ENCODE measurements around the gene NOP53. TPM values are rescaled to one million over a fixed set of nuclear protein-coding genes. Genes with fewer than 3 reads are reported as not detected.
"Not testable (repeated sequence)": the region's sequence is repeated elsewhere in the genome, so short reads cannot be mapped to it uniquely, and the experiment has no call there.

The NOP53 gene
- total and polyA plus RNA-seq, 7 donors, result 304 to 682 (median 560) TPM

DNA sequence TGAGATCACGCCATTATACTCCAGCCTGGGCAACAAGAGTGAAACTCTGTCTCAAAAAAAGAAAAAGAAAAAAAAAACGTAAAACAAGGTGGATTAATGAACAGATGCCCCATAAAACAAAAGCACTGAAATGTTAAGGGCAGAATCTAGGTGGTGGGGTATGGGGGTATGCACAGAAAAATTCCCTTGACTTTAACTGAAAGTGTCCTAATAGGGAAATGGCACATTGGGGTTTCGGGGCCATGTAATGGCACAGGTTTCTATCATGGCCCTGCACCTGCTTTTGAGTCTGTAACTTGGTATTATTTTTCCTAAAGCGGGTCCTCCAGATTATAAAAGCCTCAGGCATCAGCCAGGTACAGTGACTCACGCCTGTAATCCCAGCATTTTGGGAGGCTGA, 16.2 kb downstream of the NOP53 start:
- no peaks in the 10 kb centered on the region for H3K27me3 ChIP-seq
- H3K9me3 ChIP-seq, result no peaks in the 10 kb centered on the region
- 64 to 84% methylated on average over 5 of the region's 5 CpGs for WGBS, 2 donors
- intact Hi-C loops (cut with DNase I), result no loop called here
- no peak overlapping the region for H3K4me3 ChIP-seq
- H3K4me1 ChIP-seq, result peaks cover 0 to 7% (median 3%) of the 10 kb centered on the region in 4 donors
- TF ChIP-seq POLR2A (IDR thresholded peaks at IDR 0.05), result no peak
- TF ChIP-seq POLR2AphosphoS5 (IDR thresholded peaks at IDR 0.05), result no peak
- no peak for TF ChIP-seq EP300 (IDR thresholded peaks at IDR 0.05)
- TF ChIP-seq, protein P1, sequence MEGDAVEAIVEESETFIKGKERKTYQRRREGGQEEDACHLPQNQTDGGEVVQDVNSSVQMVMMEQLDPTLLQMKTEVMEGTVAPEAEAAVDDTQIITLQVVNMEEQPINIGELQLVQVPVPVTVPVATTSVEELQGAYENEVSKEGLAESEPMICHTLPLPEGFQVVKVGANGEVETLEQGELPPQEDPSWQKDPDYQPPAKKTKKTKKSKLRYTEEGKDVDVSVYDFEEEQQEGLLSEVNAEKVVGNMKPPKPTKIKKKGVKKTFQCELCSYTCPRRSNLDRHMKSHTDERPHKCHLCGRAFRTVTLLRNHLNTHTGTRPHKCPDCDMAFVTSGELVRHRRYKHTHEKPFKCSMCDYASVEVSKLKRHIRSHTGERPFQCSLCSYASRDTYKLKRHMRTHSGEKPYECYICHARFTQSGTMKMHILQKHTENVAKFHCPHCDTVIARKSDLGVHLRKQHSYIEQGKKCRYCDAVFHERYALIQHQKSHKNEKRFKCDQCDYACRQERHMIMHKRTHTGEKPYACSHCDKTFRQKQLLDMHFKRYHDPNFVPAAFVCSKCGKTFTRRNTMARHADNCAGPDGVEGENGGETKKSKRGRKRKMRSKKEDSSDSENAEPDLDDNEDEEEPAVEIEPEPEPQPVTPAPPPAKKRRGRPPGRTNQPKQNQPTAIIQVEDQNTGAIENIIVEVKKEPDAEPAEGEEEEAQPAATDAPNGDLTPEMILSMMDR (IDR thresholded peaks at IDR 0.05), result no peak
- peaks cover 10 to 34% (median 19%) of the 10 kb centered on the region in 4 donors for H3K36me3 ChIP-seq
- no peak overlapping the region for H3K27ac ChIP-seq
- no peak for DNase-seq

DNA sequence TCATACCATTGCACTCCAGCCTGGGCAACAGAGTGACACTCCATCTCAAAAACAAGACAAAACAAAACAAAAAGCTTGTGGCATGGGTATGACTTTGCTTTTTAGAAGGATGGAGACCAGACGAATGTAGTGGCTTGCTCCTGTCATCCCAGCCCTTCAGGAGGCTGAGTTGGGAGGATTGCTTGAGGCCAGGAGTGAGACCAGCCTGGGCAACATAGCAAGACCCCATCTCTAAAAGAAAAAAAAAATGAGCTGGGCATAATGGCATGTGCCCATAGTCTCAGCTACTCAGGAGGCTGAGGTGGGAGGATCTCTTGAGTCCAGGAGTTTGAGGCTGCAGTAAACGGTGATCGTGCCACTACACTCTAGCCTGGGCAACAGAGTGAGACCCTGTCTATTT, 16.8 kb downstream of the NOP53 start:
- no peak overlapping the region for H3K4me3 ChIP-seq
- H3K27me3 ChIP-seq, result no peaks in the 10 kb centered on the region
- 60 to 87% methylated on average over 3 of the region's 3 CpGs for WGBS, 2 donors
- H3K27ac ChIP-seq, result no peak overlapping the region
- intact Hi-C loops (cut with DNase I), result no loop called here
- no peaks in the 10 kb centered on the region for H3K9me3 ChIP-seq
- TF ChIP-seq POLR2AphosphoS5 (IDR thresholded peaks at IDR 0.05), result peak in 1 of 4 donors; percentile 5
- TF ChIP-seq, protein P1 (IDR thresholded peaks at IDR 0.05), result no peak
- DNase-seq, result no peak
- peaks cover 6 to 28% (median 15%) of the 10 kb centered on the region in 4 donors for H3K36me3 ChIP-seq
- H3K4me1 ChIP-seq, result peaks cover 0 to 7% (median 3%) of the 10 kb centered on the region in 4 donors

DNA sequence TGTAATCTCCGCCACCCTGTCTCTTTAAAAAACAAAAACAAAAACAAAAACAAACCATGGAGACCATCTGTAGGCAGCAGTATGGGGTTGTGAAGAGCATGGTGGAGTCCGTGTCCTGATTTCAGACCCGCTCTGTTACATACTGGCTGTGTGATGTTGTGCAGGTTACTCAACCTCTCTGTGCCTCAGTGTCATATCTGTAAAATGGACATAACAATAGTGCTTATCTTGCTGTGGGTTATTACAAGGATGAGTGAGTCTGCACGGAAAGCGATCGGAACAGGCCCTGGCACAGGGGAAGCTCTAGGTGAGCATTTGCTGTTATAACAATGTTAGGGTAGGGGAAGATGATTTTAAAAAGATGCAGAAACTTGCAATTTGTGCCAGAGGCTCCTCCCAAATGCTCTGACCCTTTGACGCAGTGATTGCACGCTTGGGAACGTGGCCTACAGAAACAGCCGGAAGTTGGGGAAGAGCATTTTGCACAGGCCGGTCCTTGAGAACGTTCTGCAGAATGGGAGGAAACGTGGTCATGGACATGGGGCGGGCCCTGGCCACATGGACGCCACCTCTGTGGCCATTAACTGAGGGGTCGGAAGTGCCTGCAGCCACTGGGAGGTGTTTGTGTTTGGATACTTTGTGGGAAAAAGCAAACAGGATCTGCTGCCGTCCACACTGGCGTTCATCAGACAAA, 17.4 kb downstream of the NOP53 start:
- WGBS, 2 donors, result 77 to 85% methylated on average over 18 of the region's 18 CpGs
- Histone ChIP-seq H3K27me3 (no peaks in the 10 kb centered on the region), H3K4me1 (peaks cover 0 to 7% (median 3%) of the 10 kb centered on the region in 4 donors), H3K27ac (no peak overlapping the region), H3K4me3 (no peak overlapping the region), H3K36me3 (peaks cover 0 to 22% (median 8%) of the 10 kb centered on the region in 4 donors), H3K9me3 (no peaks in the 10 kb centered on the region)
- intact Hi-C loops (cut with DNase I), result no loop called here
- TF ChIP-seq POLR2A (IDR thresholded peaks at IDR 0.05), result no peak
- TF ChIP-seq POLR2AphosphoS5 (IDR thresholded peaks at IDR 0.05), result peak in 1 of 4 donors; percentile 38
- DNase-seq, result no peak

DNA sequence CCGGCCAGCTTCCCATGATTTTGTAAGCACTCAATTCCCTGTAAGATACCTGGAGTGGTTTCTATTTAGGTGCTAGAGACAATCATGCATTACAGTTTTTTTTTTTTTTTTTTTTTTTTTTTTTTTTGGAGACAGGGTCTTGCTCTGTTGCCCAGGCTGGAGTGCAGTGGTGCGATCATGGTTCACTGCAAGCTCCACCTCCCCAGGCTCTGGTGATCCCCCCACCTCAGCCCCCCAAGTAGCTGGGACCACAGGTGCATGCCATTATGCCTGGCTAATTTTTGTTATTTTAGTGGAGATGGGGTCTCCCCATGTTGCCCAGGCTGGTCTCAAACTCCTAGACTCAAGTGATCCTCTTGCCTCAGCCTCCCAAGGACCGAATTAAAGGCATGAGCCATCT, 19.4 kb downstream of the NOP53 start:
- H3K4me3 ChIP-seq, DNase-seq, H3K27me3 ChIP-seq, H3K36me3 ChIP-seq, H3K4me1 ChIP-seq, H3K9me3 ChIP-seq, H3K27ac ChIP-seq: not testable (repeated sequence)
- intact Hi-C loops (cut with DNase I), result loop anchor here (5.0 kb wide), 1 partner anchor 98 kb away; no protein-coding TSS in a partner anchor
- WGBS, 2 donors, result 63 to 88% methylated on average over 3 of the region's 3 CpGs

DNA sequence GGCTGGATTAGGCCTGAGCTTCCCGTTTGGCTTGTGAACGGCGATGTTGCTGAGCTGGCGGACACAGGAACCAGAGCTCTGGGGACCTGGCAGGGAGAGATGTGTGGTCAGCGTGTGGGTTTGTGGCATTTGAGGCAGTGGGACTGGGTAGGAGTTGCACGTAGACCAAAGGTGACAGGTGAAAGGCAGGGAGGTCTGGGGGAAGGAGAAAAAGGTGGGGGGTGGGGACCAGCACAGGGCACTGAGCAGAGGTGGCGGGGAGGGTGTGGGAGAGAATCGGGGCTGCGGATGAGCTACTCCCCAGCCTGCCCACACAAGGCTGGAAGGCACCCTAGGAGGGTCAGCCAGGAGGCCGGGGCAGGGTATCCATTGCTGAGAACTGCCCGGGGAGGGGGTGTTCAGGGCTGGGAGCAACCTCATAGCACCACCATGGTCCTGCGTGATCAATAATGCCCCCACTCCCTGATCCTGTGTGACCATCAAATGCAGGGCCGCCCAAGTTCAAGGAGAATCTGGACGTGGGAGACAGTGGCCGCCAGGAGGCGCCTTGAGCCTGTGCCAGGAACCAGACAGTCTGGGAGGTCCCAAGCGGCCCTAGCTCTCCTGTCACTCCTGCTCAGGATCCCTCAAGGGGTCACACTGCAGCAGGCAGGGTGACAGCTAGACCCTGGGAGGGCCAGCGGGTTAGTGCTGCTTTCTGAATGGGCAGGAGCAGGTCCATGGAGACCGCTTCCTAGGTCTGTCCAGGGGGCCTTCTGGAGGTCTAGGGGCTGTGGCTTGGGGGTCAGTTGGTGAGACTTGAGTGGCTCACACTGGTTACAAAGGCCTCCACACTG, 20.4 kb downstream of the NOP53 start:
- intact Hi-C loops (cut with DNase I), result loop anchor here (1.0 to 5.0 kb wide), 2 partner anchors 23 to 97 kb away; no protein-coding TSS in a partner anchor
- Histone ChIP-seq H3K9me3 (no peaks in the 10 kb centered on the region), H3K27me3 (no peaks in the 10 kb centered on the region), H3K27ac (no peak overlapping the region), H3K4me1 (peaks cover 0 to 7% (median 3%) of the 10 kb centered on the region in 4 donors), H3K36me3 (no peaks in the 10 kb centered on the region), H3K4me3 (no peak overlapping the region)
- TF ChIP-seq EP300 (IDR thresholded peaks at IDR 0.05), result no peak
- TF ChIP-seq, protein P1 (IDR thresholded peaks at IDR 0.05), result peak; percentile 73 to 85 (median 78)
- peak in 3 of 4 donors; percentile 5 to 25 (median 8) for TF ChIP-seq POLR2AphosphoS5 (IDR thresholded peaks at IDR 0.05)
- no peak for TF ChIP-seq POLR2A (IDR thresholded peaks at IDR 0.05)
- DNase-seq, result peak; percentile 81
- WGBS, 2 donors, result 30 to 48% methylated on average over 19 of the region's 19 CpGs

All from sigmoid colon (tissue), 7 donors.